Left cardiac atrium (tissue), 4 donors: Measurements from ENCODE around the gene ADAMTS17. TPM values are rescaled to one million over a fixed set of nuclear protein-coding genes. Genes with fewer than 3 reads are reported as not detected.

Source experiments
- ATAC-seq, 2 donors: fragments of 200-7000 bp; cut with Tn5 transposase; one replicate each; pipeline ENCODE4 v1.9.1; 2020; ENCODE audit warnings: mild to moderate bottlenecking in 2 of 2, moderate library complexity in 2 of 2
- DNase-seq: peaks from one replicate; pipeline ENCODE4 v3.0.0-alpha.2; 2020
- intact Hi-C, 2 donors: fragments of 100-400 bp; cut with DNase I; formaldehyde crosslinking; loops; one replicate each; pipeline versions ENCODE4 v1.14.1 to v1.15.1; 2022 to 2023
- total RNA-seq, 2 donors: library from RNA; stranded (reverse); fragmentation: NEBNext Ultra II Directional; extraction: Animal tissue kit (Norgen Biotek cat#: 25700); gene quantifications; one replicate each; pipeline ENCODE4 v1.2.1, GENCODE V29; 2021
- donor health status: DM: no; HTN: yes; CAD: no.
- donor health status: DM: no; HTN: yes; CAD: no; lungs with severe emphysema.
- donor health status: DM: yes; HTN: yes; CAD: no.
- donor health status: Dilated cardiomyopathy.

The ADAMTS17 gene
- total RNA-seq, 2 donors from 2014 or later, result 3.2 to 6.3 TPM

GRCh38 chr15:100194996-100195395 lies 146.8 kb downstream of the ADAMTS17 start:
- intact Hi-C loops, result no loop called here
- DNase-seq (no peak), ATAC-seq (no peak)

GRCh38 chr15:100193277-100193860 lies 148.4 kb downstream of the ADAMTS17 start:
- ATAC-seq (no peak), DNase-seq (no peak)
- intact Hi-C loops, result no loop called here

- no peak for DNase-seq
- intact Hi-C loops, result no loop called here
- ATAC-seq, result no peak
Measured at GRCh38 chr15:100192097-100193080, 149.4 kb downstream of the ADAMTS17 start.

- DNase-seq (no peak), ATAC-seq (no peak)
- intact Hi-C loops, result no loop called here
Measured at GRCh38 chr15:100191161-100191560, 150.6 kb downstream of the ADAMTS17 start.

GRCh38 chr15:100190675-100191074 lies 151.1 kb downstream of the ADAMTS17 start:
- no peak for ATAC-seq
- intact Hi-C loops, result no loop called here
- no peak for DNase-seq

GRCh38 chr15:100189849-100190248 lies 151.9 kb downstream of the ADAMTS17 start:
- ATAC-seq (no peak), DNase-seq (no peak)
- intact Hi-C loops, result no loop called here

- intact Hi-C loops, result no loop called here
- no peak for DNase-seq
- no peak for ATAC-seq
Measured at GRCh38 chr15:100189319-100189718, 152.5 kb downstream of the ADAMTS17 start.

- ATAC-seq (no peak), DNase-seq (no peak)
- intact Hi-C loops, result no loop called here
Measured at GRCh38 chr15:100187677-100188076, 154.1 kb downstream of the ADAMTS17 start.

- ATAC-seq (no peak), DNase-seq (no peak)
- intact Hi-C loops, result no loop called here
Measured at GRCh38 chr15:100186960-100187359, 154.8 kb downstream of the ADAMTS17 start.

- ATAC-seq, result no peak
- intact Hi-C loops, result no loop called here
- no peak for DNase-seq
Measured at GRCh38 chr15:100186366-100186765, 155.4 kb downstream of the ADAMTS17 start.

- DNase-seq (no peak), ATAC-seq (no peak)
- intact Hi-C loops, result no loop called here
Measured at GRCh38 chr15:100183921-100184495, 157.8 kb downstream of the ADAMTS17 start.

- DNase-seq (no peak), ATAC-seq (no peak)
- intact Hi-C loops, result no loop called here
Measured at GRCh38 chr15:100180921-100181320, 160.9 kb downstream of the ADAMTS17 start.

- intact Hi-C loops, result no loop called here
- ATAC-seq, result no peak
- DNase-seq, result no peak
Measured at GRCh38 chr15:100175406-100176114, 166.2 kb downstream of the ADAMTS17 start.

- intact Hi-C loops, result no loop called here
- DNase-seq, result no peak
- ATAC-seq, result peak in 1 of 2 donors; percentile 12
Measured at GRCh38 chr15:100174904-100175275, 166.9 kb downstream of the ADAMTS17 start.

- no peak for DNase-seq
- peak in 1 of 2 donors; percentile 73 for ATAC-seq
- intact Hi-C loops, result no loop called here
Measured at GRCh38 chr15:100174159-100174903, 167.4 kb downstream of the ADAMTS17 start.

- DNase-seq (no peak), ATAC-seq (no peak)
- intact Hi-C loops, result no loop called here
Measured at GRCh38 chr15:100172356-100173024, 169.3 kb downstream of the ADAMTS17 start.

- ATAC-seq, result no peak
- DNase-seq, result no peak
- intact Hi-C loops, result no loop called here
Measured at GRCh38 chr15:100171411-100171810, 170.4 kb downstream of the ADAMTS17 start.
